NCI-H774 (cell line): ENCODE data around the gene WSCD1.

Experiments
- DNase-seq: peaks from one replicate; lab custom pipeline; 2025; lab: John Stamatoyannopoulos, UW

The WSCD1 gene

GRCh38 chr17:6085812-6086211, 15.6 kb downstream of the WSCD1 start:
- no peak for DNase-seq

- no peak for DNase-seq
Observed at GRCh38 chr17:6086603-6087400, 16.6 kb downstream of the WSCD1 start.

GRCh38 chr17:6088141-6088540, 18.0 kb downstream of the WSCD1 start:
- no peak for DNase-seq

GRCh38 chr17:6090253-6090652, 20.1 kb downstream of the WSCD1 start:
- DNase-seq, result no peak

GRCh38 chr17:6092182-6092902, 22.2 kb downstream of the WSCD1 start:
- DNase-seq, result no peak

- DNase-seq, result no peak
Observed at GRCh38 chr17:6092903-6093468, 22.8 kb downstream of the WSCD1 start.

- no peak for DNase-seq
Observed at GRCh38 chr17:6094453-6094852, 24.3 kb downstream of the WSCD1 start.

- no peak for DNase-seq
Observed at GRCh38 chr17:6094926-6095325, 24.7 kb downstream of the WSCD1 start.

GRCh38 chr17:6095501-6095900, 25.3 kb downstream of the WSCD1 start:
- no peak for DNase-seq

- DNase-seq, result no peak
Observed at GRCh38 chr17:6096201-6097004, 26.2 kb downstream of the WSCD1 start.

- no peak for DNase-seq
Observed at GRCh38 chr17:6097005-6097279, 26.8 kb downstream of the WSCD1 start.

- no peak for DNase-seq
Observed at GRCh38 chr17:6098050-6098822, 28.1 kb downstream of the WSCD1 start.

- DNase-seq, result no peak
Observed at GRCh38 chr17:6098823-6099180, 28.6 kb downstream of the WSCD1 start.

- DNase-seq, result no peak
Observed at GRCh38 chr17:6099492-6099891, 29.3 kb downstream of the WSCD1 start.

- DNase-seq, result no peak
Observed at GRCh38 chr17:6100146-6100545, 30.0 kb downstream of the WSCD1 start.

- DNase-seq, result no peak
Observed at GRCh38 chr17:6100891-6101500, 30.8 kb downstream of the WSCD1 start.

- no peak for DNase-seq
Observed at GRCh38 chr17:6101706-6102105, 31.5 kb downstream of the WSCD1 start.

- DNase-seq, result no peak
Observed at GRCh38 chr17:6102615-6103014, 32.4 kb downstream of the WSCD1 start.

- no peak for DNase-seq
Observed at GRCh38 chr17:6104956-6105648, 34.9 kb downstream of the WSCD1 start.

GRCh38 chr17:6105649-6106007, 35.4 kb downstream of the WSCD1 start:
- DNase-seq, result no peak

GRCh38 chr17:6106212-6106611, 36.0 kb downstream of the WSCD1 start:
- no peak for DNase-seq
